ENCODE measurements around the gene RAD51B.

Gene RAD51B

DNA sequence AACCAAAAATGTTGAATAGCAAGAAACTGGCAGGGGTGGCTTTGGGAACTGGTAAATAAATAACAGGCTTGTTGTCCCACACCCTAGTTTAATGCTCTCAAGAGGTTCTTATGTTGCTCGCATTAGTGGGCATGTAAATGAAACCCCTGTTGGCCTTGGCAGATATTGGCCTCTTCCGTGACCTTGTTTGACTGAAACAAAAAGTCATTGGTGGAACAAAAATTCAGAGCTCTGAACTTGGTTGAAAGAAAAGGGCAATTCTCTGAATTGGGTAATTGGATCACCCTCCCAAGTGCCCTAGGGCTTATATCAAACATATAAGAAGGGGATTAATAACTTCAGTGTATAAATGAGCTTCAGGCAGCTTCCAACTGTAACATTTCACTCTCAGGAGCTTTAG is 547.1 kb downstream of the RAD51B start:
- TF ChIP-seq, protein P1, sequence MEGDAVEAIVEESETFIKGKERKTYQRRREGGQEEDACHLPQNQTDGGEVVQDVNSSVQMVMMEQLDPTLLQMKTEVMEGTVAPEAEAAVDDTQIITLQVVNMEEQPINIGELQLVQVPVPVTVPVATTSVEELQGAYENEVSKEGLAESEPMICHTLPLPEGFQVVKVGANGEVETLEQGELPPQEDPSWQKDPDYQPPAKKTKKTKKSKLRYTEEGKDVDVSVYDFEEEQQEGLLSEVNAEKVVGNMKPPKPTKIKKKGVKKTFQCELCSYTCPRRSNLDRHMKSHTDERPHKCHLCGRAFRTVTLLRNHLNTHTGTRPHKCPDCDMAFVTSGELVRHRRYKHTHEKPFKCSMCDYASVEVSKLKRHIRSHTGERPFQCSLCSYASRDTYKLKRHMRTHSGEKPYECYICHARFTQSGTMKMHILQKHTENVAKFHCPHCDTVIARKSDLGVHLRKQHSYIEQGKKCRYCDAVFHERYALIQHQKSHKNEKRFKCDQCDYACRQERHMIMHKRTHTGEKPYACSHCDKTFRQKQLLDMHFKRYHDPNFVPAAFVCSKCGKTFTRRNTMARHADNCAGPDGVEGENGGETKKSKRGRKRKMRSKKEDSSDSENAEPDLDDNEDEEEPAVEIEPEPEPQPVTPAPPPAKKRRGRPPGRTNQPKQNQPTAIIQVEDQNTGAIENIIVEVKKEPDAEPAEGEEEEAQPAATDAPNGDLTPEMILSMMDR (IDR thresholded peaks at IDR 0.05; ENCODE audit: insufficient read depth, low read depth, low read length, missing control alignments) = no peak

DNA sequence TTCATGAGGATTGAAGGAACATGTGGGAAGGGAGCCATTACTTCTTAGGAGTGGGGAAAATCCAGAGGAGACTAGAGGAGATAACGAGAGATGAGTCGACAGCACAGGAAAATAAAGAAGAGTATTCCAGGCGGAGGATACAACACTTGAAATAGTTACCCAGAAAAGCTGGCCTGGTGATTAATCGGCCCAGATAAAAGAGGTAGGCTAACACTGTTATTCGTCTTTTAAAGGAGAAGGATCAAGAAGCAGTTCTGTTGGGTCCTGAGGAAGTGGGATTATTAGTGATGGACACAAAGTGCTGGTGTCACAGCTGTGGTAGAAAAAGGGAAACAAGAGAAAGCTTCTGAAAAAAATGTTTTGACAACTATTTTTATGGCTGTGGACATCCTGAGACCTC is 548.0 kb downstream of the RAD51B start:
- no peak overlapping the region for H3K4me3 ChIP-seq (ENCODE audit: low read depth, low read length)
- TF ChIP-seq, protein P1 (IDR thresholded peaks at IDR 0.05; ENCODE audit: insufficient read depth, low read depth, low read length, missing control alignments) = no peak
- peak; percentile 24 for DNase-seq (ENCODE audit: low read depth)

More for the DNA sequence above, 547.1 kb downstream of the RAD51B start:
- no peak overlapping the region for H3K4me3 ChIP-seq (ENCODE audit: low read depth, low read length)
- DNase-seq (ENCODE audit: low read depth) = no peak

DNA sequence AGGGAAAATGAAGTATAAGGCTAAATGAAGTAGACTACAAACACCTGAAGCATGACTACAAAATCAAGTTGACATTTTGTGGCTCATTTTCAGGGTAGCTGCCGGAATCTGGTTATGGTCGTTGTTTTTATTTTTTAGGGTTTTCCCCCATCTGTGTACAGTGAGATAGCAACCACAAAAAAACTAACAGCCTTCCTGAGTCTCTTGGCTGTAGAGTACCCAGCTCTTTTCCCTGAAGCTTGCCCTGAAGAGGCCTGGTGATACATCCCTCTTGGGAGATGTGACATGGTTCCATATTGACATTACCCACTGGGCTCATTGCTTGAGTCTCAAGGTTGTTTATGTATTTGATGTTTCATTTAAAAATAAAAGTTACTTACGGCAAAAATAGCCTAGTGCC is 549.3 kb downstream of the RAD51B start:
- TF ChIP-seq, protein P1 (IDR thresholded peaks at IDR 0.05; ENCODE audit: insufficient read depth, low read depth, low read length, missing control alignments) = no peak
- peak; percentile 77 for DNase-seq (ENCODE audit: low read depth)
- no peak overlapping the region for H3K4me3 ChIP-seq (ENCODE audit: low read depth, low read length)

DNA sequence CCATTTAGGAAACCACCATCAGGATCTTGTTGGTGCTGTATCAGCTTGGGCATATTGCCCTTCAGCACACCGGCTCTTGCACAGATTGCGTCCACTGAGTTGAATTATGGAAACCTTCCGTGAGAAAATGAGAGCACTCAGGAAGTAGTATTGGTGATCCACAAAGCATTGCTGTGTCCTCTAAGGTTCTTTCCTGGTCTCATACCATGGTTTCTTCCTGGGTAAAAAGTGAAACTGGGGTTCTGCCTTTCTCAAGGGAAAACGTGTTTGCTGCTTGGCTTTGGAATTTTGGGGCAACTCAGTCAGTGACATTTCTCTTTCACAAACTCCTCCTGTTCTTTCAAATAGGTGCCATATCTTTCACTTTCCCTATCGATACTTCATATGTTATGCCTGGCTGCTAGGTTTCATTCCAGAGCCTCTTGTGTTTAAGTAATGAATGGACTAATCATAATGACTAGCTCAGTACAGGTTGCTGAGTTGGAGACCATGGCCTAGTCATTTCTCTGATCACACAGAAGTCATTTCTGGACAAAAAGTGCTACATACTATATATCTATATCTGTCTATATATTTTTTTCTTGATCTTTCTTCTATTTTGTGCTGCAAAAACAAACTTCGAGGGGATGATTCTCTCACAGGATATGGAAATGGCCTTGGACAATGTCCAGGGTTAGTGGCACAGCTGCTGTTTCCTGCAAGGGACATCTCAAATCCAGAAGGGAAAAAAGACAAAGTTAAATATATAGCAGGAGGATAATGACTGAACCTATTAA is 549.9 kb downstream of the RAD51B start:
- peak overlapping the region; percentile 14 for H3K4me3 ChIP-seq (ENCODE audit: low read depth, low read length)
- peak; percentile 87 for DNase-seq (ENCODE audit: low read depth)
- TF ChIP-seq, protein P1 (IDR thresholded peaks at IDR 0.05; ENCODE audit: insufficient read depth, low read depth, low read length, missing control alignments) = no peak

DNA sequence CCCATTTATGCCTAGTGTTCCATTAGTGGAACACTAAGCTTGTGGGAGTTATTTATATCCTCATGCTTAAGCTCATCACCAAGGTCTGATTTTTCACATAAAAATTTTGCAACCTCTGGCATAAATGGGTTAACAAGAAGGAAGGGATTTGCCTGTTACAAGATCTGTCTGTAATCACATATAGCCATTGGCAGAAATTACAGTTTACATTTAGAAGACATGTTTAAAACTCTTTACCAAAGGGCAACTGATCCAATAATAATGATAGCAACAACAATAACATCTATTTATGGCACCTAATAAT is 550.4 kb downstream of the RAD51B start:
- peak overlapping the region; percentile 14 for H3K4me3 ChIP-seq (ENCODE audit: low read depth, low read length)
- no peak for DNase-seq (ENCODE audit: low read depth)
- TF ChIP-seq, protein P1 (IDR thresholded peaks at IDR 0.05; ENCODE audit: insufficient read depth, low read depth, low read length, missing control alignments) = no peak

DNA sequence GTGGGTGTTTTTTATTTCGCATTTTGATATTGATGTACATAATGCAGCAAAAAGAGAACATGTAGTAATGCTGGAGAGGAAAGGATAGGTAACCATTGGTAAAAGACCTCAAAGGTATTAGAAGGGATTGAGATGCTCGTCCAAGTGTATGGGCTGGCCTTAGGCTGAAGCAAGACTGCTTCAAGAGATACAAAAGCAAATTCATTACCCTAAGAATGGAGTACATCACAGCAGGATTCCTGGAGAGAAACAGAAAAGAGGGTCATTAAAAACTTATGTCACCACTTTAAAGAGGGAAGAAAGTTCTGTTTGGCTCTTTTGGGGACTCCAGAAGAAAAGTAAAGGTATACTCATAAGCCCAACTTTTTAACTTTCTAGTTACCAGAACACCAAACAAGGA is 552.8 kb downstream of the RAD51B start:
- DNase-seq (ENCODE audit: low read depth) = no peak
- TF ChIP-seq, protein P1 (IDR thresholded peaks at IDR 0.05; ENCODE audit: insufficient read depth, low read depth, low read length, missing control alignments) = no peak

DNA sequence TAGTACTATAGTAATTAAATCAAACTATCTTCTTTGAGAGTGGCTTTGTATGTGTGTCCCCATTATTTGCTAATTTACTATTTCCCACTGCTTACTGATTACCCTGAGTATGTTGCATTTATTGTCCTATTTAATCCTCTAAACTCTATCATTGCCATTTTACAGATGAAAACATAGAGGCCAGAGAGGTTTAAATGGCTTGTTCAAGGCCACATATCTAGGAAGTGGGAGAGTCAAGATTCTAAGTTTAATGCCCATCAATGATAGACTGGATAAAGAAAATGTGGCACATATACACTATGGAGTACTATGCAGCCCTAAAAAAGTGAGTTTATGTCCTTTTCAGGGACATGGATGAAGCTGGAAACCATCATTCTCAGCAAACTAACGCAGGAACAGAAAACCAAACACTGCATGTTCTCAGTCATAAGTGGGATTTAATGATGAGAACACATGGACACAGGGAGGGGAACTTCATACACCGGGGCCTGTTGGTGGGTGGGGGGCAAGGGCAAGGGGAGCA is 553.6 kb downstream of the RAD51B start:
- TF ChIP-seq, protein P1 (IDR thresholded peaks at IDR 0.05; ENCODE audit: insufficient read depth, low read depth, low read length, missing control alignments) = no peak
- no peak overlapping the region for H3K4me3 ChIP-seq (ENCODE audit: low read depth, low read length)
- no peak for DNase-seq (ENCODE audit: low read depth)

More for the DNA sequence above, 552.8 kb downstream of the RAD51B start:
- H3K4me3 ChIP-seq (ENCODE audit: low read depth, low read length) = no peak overlapping the region

Measured in GM12865 (cell line).